ENCODE results near the gene UPF1. TPM values are rescaled to one million over a fixed set of nuclear protein-coding genes. Genes with fewer than 3 reads are reported as not detected.

Gene UPF1
- total RNA-seq, 1 donor from 2014 or later, result 46.3 TPM

DNA sequence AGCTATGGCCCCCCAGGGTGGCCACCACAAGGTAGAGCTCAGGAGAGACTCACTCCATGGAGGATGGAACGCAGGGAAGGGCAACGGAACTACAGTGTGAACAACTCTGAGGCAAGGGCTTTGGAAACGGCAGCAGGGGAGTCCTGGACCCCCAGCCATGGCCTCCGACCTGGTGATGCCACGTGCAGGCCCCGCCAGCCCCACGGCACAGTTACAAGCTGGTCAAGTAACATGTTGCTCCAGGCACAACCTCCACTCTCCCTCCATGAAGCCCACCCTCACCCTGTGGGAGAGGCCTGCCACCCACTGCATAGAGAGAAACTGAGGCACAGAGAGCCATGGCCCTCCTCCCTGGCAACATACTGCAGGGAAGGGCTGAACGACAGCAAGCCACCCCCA lies 73.3 kb downstream of the UPF1 start:
- peaks cover 2% of the 10 kb centered on the region for H3K27me3 Mint-ChIP-seq (ENCODE audit: unreplicated experiment)
- no peaks in the 10 kb centered on the region for H3K36me3 Mint-ChIP-seq (ENCODE audit: unreplicated experiment)
- H3K4me1 Mint-ChIP-seq (ENCODE audit: low read depth, unreplicated experiment), result no peaks in the 10 kb centered on the region
- H3K4me3 Mint-ChIP-seq (ENCODE audit: unreplicated experiment), result no peak overlapping the region
- no peak for DNase-seq
- TF ChIP-seq CTCF (IDR thresholded peaks at IDR 0.05; ENCODE audit: partially characterized antibody, unreplicated experiment), result no peak
- no peak overlapping the region for H3K27ac Mint-ChIP-seq (ENCODE audit: unreplicated experiment)
- peaks cover 2% of the 10 kb centered on the region for H3K9me3 Mint-ChIP-seq (ENCODE audit: unreplicated experiment)

DNA sequence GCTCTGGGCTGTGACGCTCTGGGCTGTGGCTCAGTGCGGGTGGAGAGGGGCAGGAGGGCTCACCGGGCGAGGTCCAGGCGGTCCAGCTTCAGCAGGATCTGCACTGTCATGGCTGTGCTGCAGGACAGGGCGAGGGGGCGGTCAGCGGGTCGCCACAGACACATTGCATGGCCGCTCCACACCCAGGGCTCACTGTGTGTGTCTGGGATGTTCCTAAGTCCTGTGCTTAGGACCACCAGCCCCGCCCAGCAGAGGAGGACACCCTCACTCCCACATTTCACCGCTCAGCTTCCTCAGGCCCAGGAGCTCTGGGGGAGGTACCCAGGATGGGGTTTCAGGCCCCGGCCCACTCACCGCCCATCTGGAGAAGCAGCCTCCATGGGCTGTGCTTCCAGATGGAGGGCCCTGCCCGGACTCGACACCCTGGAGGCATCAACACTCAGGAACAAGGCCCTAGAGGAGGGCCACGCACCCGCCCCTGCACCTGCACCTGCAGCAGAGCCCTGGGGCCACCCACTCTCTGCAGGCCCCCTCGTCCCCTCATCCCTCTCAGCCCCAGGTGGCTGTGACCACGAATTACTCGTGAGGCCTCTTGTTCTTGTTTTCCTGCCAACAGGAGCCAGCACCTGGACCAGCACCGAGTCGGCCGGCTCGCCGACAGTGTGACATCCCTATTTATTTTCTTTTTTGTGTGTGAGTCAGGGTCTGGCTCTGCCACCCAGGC lies 73.9 kb downstream of the UPF1 start:
- TF ChIP-seq CTCF (IDR thresholded peaks at IDR 0.05; ENCODE audit: partially characterized antibody, unreplicated experiment), result no peak
- H3K4me3 Mint-ChIP-seq (ENCODE audit: unreplicated experiment), result no peak overlapping the region
- H3K27ac Mint-ChIP-seq (ENCODE audit: unreplicated experiment), result no peak overlapping the region
- no peaks in the 10 kb centered on the region for H3K36me3 Mint-ChIP-seq (ENCODE audit: unreplicated experiment)
- no peaks in the 10 kb centered on the region for H3K4me1 Mint-ChIP-seq (ENCODE audit: low read depth, unreplicated experiment)
- DNase-seq, result no peak
- peaks cover 2% of the 10 kb centered on the region for H3K9me3 Mint-ChIP-seq (ENCODE audit: unreplicated experiment)
- H3K27me3 Mint-ChIP-seq (ENCODE audit: unreplicated experiment), result peaks cover 2% of the 10 kb centered on the region

- peaks cover 2% of the 10 kb centered on the region for H3K27me3 Mint-ChIP-seq (ENCODE audit: unreplicated experiment)
- no peak for DNase-seq
- TF ChIP-seq CTCF (IDR thresholded peaks at IDR 0.05; ENCODE audit: partially characterized antibody, unreplicated experiment), result no peak
- H3K9me3 Mint-ChIP-seq (ENCODE audit: unreplicated experiment), result peaks cover 2% of the 10 kb centered on the region
- no peaks in the 10 kb centered on the region for H3K36me3 Mint-ChIP-seq (ENCODE audit: unreplicated experiment)
- no peak overlapping the region for H3K27ac Mint-ChIP-seq (ENCODE audit: unreplicated experiment)
- H3K4me3 Mint-ChIP-seq (ENCODE audit: unreplicated experiment), result no peak overlapping the region
- H3K4me1 Mint-ChIP-seq (ENCODE audit: low read depth, unreplicated experiment), result no peaks in the 10 kb centered on the region
Measured at GRCh38 chr19:18906605-18907519, 75.1 kb downstream of the UPF1 start.

- DNase-seq, result no peak
- TF ChIP-seq CTCF (IDR thresholded peaks at IDR 0.05; ENCODE audit: partially characterized antibody, unreplicated experiment), result no peak
- H3K36me3 Mint-ChIP-seq (ENCODE audit: unreplicated experiment), result no peaks in the 10 kb centered on the region
- H3K27me3 Mint-ChIP-seq (ENCODE audit: unreplicated experiment), result peaks cover 2% of the 10 kb centered on the region
- H3K4me1 Mint-ChIP-seq (ENCODE audit: low read depth, unreplicated experiment), result no peaks in the 10 kb centered on the region
- no peaks in the 10 kb centered on the region for H3K9me3 Mint-ChIP-seq (ENCODE audit: unreplicated experiment)
- no peak overlapping the region for H3K4me3 Mint-ChIP-seq (ENCODE audit: unreplicated experiment)
- H3K27ac Mint-ChIP-seq (ENCODE audit: unreplicated experiment), result no peak overlapping the region
Measured at GRCh38 chr19:18908917-18909619, 77.3 kb downstream of the UPF1 start.

All from glutamatergic neuron (in vitro differentiated cells).